D721Med (cell line): ENCODE measurements around the gene PACRG.

Experiments used
- DNase-seq: peaks from one replicate; pipeline ENCODE4 v3.0.0; 2011; ENCODE audit warnings: low spot score; ENCODE audit not compliant: insufficient read length
- FAIRE-seq: peaks from 2 replicates; lab custom pipeline; 2011; peaks lifted over from hg19 to GRCh38; lab: Jason Lieb, UNC
- TF ChIP-seq, protein P1 (sequence below): IDR thresholded peaks from 2 replicates; pipeline ENCODE4 v1.5.1; 2012; ENCODE audit warnings: mild to moderate bottlenecking, control low read depth; ENCODE audit not compliant: insufficient read depth; ENCODE audit errors: missing control alignments

PACRG gene

DNA sequence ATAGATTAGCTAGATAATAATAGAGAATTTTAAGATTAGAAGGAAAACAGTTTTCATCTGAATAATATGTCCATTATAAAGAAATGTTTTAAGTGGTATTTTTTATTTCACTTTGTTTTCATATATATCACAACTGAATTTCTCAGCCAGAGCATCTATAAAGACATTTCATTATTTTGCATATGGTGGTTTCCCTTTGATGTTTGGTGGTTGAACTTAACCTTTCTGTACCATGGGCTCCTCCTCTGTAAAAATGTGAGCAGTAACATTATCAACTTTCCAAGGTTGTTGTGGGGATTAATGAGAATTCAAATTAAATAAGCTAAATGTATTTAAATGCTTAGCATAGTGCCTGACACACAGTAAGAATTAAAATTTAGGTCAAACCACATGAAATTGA is 567.0 kb downstream of the PACRG start:
- TF ChIP-seq, protein P1, sequence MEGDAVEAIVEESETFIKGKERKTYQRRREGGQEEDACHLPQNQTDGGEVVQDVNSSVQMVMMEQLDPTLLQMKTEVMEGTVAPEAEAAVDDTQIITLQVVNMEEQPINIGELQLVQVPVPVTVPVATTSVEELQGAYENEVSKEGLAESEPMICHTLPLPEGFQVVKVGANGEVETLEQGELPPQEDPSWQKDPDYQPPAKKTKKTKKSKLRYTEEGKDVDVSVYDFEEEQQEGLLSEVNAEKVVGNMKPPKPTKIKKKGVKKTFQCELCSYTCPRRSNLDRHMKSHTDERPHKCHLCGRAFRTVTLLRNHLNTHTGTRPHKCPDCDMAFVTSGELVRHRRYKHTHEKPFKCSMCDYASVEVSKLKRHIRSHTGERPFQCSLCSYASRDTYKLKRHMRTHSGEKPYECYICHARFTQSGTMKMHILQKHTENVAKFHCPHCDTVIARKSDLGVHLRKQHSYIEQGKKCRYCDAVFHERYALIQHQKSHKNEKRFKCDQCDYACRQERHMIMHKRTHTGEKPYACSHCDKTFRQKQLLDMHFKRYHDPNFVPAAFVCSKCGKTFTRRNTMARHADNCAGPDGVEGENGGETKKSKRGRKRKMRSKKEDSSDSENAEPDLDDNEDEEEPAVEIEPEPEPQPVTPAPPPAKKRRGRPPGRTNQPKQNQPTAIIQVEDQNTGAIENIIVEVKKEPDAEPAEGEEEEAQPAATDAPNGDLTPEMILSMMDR: no peak
- FAIRE-seq (no peak), DNase-seq (no peak)

DNA sequence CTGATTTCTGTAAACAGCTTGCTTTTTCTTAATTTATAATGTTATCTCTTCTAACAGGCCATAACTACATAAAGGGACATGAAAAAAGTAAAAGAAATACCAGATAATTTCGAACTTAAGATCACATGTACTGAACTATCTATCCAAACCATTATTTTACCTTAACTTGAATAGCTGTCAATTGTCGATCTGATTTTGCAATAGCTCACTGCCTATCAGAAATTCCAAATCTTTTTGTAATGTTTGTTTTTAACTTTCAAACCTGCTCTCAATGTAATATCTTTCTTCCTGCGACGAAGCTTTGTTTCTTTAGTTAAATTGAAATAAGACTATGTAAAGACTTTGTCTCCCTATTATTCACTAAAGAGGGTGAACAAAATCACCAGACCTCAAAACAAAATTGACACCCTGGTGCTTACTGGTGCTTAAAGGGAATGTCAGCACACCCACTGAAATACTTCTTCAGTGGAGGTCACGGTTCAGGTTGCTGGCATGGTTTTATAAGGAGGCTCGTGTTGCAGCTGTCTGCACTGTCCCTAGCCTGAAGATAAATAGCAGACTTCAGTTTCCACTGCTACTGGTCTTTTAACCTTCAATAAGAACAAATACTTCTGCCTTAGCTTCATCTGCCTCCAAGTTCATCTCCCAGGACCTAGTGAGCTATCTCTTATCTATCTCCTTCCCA is 569.2 kb downstream of the PACRG start:
- no peak for DNase-seq
- TF ChIP-seq, protein P1: no peak
- no peak for FAIRE-seq

DNA sequence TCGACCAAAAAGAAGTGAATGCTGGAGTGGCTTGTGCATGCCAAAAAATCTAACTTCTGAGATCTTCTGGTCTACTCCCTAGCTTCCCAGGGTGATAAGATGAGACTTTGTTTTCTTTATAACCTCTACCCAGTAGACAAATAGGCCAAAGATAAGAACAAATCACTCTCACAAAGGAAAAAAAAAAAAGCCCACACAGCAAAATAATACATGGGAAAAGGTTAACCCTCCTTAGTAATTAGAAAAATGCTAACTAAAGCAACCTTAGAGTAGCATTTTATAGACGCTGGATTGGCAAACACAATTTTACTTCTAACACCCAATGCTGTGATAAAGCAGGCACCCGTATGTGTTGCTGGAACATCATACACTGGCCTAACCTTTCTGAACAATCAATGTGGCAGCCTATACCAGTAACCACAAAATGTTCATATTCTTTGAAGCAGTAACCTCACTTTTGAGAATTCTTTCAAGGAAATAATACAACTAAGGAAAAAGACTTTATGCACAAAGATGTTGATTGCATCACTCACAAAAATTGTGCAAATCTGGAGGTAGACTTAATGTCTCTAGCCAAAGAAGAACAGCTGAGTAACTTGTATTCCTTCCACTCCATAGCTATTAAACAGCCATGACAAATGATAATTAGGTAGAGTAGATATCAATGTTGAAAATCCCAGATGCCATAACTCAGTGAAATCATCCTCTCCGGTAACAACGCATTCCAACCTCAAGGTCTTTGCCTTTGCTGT is 570.5 kb downstream of the PACRG start:
- no peak for FAIRE-seq
- TF ChIP-seq, protein P1: no peak

DNA sequence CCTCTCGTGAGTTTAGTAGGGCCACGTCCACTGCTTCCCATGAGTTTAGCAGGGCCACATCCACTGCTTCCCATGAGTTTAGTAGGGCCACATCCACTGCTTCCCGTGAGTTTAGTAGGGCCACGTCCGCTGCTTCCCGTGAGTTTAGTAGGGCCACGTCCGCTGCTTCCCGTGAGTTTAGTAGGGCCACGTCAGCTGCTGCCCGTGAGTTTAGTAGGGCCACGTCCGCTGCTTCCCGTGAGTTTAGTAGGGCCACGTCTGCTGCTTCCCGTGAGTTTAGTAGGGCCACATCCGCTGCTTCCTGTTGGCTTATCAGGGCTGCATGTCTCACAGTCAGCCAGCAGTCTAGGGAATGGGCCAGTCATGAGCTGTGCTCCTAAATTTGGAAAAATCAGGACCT is 573.1 kb downstream of the PACRG start:
- no peak for DNase-seq
- FAIRE-seq: no peak
- TF ChIP-seq, protein P1: no peak

More for the DNA sequence above, 570.5 kb downstream of the PACRG start:
- no peak for DNase-seq

DNA sequence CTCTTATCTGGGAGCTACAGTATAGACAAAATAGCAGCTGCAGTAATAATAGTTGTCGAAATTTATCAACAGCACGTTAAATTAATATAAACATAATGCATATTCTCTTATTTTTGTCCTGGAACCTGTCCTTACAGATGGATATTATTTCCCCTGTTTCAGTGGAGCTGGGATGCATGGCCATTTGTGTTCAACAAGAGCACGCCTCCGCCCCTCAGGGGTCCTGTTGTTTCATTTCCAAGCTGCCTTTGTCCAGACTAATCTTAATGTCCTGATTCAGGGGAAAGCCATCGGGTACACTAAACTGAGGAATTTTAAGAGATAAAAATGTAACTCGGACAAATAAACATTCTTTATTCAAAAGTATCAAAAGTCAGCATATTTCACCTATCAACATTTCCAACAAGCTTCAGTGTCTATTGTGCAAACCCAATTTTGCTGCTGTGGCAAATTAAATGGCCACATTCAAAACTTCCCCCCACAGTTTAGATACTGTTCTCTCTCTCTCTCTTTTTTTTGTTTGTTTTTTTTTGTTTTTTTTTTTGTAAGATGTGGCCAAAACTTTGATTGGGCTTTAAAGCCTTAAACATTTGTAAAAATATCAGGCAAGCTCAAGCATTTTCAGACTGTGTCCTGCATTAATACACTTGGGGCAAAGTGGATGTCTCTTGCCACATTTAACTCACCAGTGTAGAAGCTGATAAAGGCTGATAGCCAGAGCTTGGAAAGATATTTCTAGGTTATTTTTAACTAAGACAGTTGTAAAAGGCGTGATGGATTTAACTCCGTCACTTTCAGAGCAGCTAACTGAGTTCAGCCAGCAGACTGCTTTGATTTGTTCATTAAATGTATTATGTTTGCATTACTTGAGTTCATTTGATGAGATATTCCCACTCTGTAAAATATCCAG is 574.2 kb downstream of the PACRG start:
- FAIRE-seq: no peak
- DNase-seq: no peak
- TF ChIP-seq, protein P1: no peak

DNA sequence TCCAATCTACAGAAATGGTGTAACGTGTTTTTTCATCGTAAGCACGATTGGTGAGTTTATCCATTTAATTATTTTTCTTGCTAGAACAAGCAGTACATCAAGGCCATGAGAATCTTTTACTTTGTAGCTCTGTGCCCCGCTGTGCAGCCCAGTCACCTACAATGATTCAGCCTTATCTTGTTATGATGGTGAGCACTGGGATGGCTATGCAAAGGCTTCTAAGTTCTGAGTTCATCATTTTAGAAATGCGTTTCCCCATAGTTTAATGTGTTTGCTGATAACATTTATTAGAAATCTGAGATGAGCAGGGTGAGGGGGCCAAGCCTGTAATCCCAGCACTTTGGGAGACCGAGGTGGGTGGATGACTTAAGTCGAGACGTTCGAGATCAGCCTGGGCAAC is 575.0 kb downstream of the PACRG start:
- no peak for FAIRE-seq
- TF ChIP-seq, protein P1: no peak

More for the DNA sequence above, 575.0 kb downstream of the PACRG start:
- no peak for DNase-seq
